H7 (cell line): ENCODE data around the gene APBA2. TPM values are rescaled to one million over a fixed set of nuclear protein-coding genes. Genes with fewer than 3 reads are reported as not detected.

Source experiments
- DNase-seq: peaks from one replicate; pipeline ENCODE4 v3.0.0; 2012
- H3K27me3 ChIP-seq: 2 replicates; pipeline ENCODE4 v1.6.0; 2011; ENCODE audit warnings: mild to moderate bottlenecking, low read length; ENCODE audit not compliant: control insufficient read depth, insufficient read depth
- H3K36me3 ChIP-seq: replicated peaks from 2 replicates; pipeline ENCODE4 v1.5.1; 2011; ENCODE audit warnings: low read length; ENCODE audit not compliant: control insufficient read depth, insufficient read depth
- H3K4me3 ChIP-seq: 2 replicates; pipeline ENCODE4 v1.5.1; 2011; ENCODE audit warnings: low read depth, mild to moderate bottlenecking, control low read depth, low read length, moderate library complexity; ENCODE audit not compliant: insufficient read depth
- total RNA-seq: library from RNA; depleted of rRNA; stranded (reverse); fragments of >200 nt; shearing (Covaris generic); gene quantifications from 2 replicates; pipeline ENCODE4 v1.2.3, GENCODE V29; 2014

APBA2 gene
- total RNA-seq, 1 experiment from 2014 or later, result 15.6 TPM

- Histone ChIP-seq H3K27me3 (no peaks in the 10 kb centered on the region), H3K4me3 (no peak overlapping the region), H3K36me3 (no peaks in the 10 kb centered on the region)
- no peak for DNase-seq
These were observed 185.6 kb downstream of the APBA2 start for GRCh38 chr15:29071232-29071881.

GRCh38 chr15:29071882-29072273 is 186.1 kb downstream of the APBA2 start:
- Histone ChIP-seq H3K36me3 (no peaks in the 10 kb centered on the region), H3K4me3 (no peak overlapping the region), H3K27me3 (no peaks in the 10 kb centered on the region)
- DNase-seq, result no peak

GRCh38 chr15:29072444-29072843 is 186.7 kb downstream of the APBA2 start:
- peak; percentile 42 for DNase-seq
- Histone ChIP-seq H3K36me3 (no peaks in the 10 kb centered on the region), H3K4me3 (no peak overlapping the region), H3K27me3 (no peaks in the 10 kb centered on the region)

GRCh38 chr15:29074045-29074444 is 188.3 kb downstream of the APBA2 start:
- Histone ChIP-seq H3K36me3 (no peaks in the 10 kb centered on the region), H3K27me3 (no peaks in the 10 kb centered on the region), H3K4me3 (no peak overlapping the region)
- DNase-seq, result no peak

GRCh38 chr15:29078541-29078940 is 192.8 kb downstream of the APBA2 start:
- no peak overlapping the region for H3K4me3 ChIP-seq
- DNase-seq, result no peak
- H3K36me3 ChIP-seq, result no peaks in the 10 kb centered on the region
- H3K27me3 ChIP-seq, result no peaks in the 10 kb centered on the region

- Histone ChIP-seq H3K4me3 (no peak overlapping the region), H3K27me3 (no peaks in the 10 kb centered on the region), H3K36me3 (no peaks in the 10 kb centered on the region)
- no peak for DNase-seq
These were observed 193.7 kb downstream of the APBA2 start for GRCh38 chr15:29079479-29079878.

- no peak overlapping the region for H3K4me3 ChIP-seq
- H3K36me3 ChIP-seq, result no peaks in the 10 kb centered on the region
- no peak for DNase-seq
- H3K27me3 ChIP-seq, result no peaks in the 10 kb centered on the region
These were observed 196.0 kb downstream of the APBA2 start for GRCh38 chr15:29081781-29082180.

GRCh38 chr15:29083161-29083560 is 197.4 kb downstream of the APBA2 start:
- no peak for DNase-seq
- H3K4me3 ChIP-seq, result no peak overlapping the region
- H3K27me3 ChIP-seq, result no peaks in the 10 kb centered on the region
- H3K36me3 ChIP-seq, result no peaks in the 10 kb centered on the region

- no peak for DNase-seq
- no peak overlapping the region for H3K4me3 ChIP-seq
- no peaks in the 10 kb centered on the region for H3K27me3 ChIP-seq
- no peaks in the 10 kb centered on the region for H3K36me3 ChIP-seq
These were observed 198.1 kb downstream of the APBA2 start for GRCh38 chr15:29083858-29084257.

GRCh38 chr15:29086001-29086400 is 200.2 kb downstream of the APBA2 start:
- Histone ChIP-seq H3K4me3 (no peak overlapping the region), H3K36me3 (no peaks in the 10 kb centered on the region), H3K27me3 (no peaks in the 10 kb centered on the region)
- no peak for DNase-seq

GRCh38 chr15:29086891-29087290 is 201.1 kb downstream of the APBA2 start:
- DNase-seq, result no peak
- Histone ChIP-seq H3K36me3 (no peaks in the 10 kb centered on the region), H3K4me3 (no peak overlapping the region), H3K27me3 (no peaks in the 10 kb centered on the region)

- no peaks in the 10 kb centered on the region for H3K36me3 ChIP-seq
- H3K4me3 ChIP-seq, result no peak overlapping the region
- no peak for DNase-seq
- H3K27me3 ChIP-seq, result no peaks in the 10 kb centered on the region
These were observed 201.9 kb downstream of the APBA2 start for GRCh38 chr15:29087521-29088285.

GRCh38 chr15:29088666-29089065 is 202.9 kb downstream of the APBA2 start:
- Histone ChIP-seq H3K27me3 (no peaks in the 10 kb centered on the region), H3K36me3 (no peaks in the 10 kb centered on the region), H3K4me3 (no peak overlapping the region)
- DNase-seq, result no peak

GRCh38 chr15:29089731-29090616 is 204.2 kb downstream of the APBA2 start:
- Histone ChIP-seq H3K27me3 (no peaks in the 10 kb centered on the region), H3K36me3 (no peaks in the 10 kb centered on the region), H3K4me3 (no peak overlapping the region)
- DNase-seq, result peak; percentile 75
